Measurements from ENCODE around the gene LRP1. TPM values are rescaled to one million over a fixed set of nuclear protein-coding genes. Genes with fewer than 3 reads are reported as not detected.

The LRP1 gene
- total RNA-seq, 1 donor from 2014 or later = 477 TPM

DNA sequence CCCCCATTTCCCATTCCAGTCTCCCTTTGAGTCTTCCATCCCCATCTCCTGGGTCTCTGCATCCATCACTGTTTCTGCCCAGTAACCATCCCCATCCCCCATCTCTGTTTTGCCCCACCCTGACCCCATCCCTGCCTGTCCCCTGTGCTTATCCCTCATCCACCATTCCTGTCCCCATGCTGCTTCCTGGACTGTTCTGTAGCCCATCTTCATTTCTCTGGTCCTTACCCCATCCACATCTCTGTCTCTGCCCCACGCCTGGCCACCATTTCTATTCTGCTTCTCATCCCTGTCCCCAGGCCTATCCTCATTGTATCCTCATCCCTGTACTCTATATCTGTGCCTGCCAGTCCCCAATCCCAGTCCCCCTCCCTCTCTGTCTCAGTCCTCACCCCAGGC, 92.5 kb downstream of the LRP1 start:
- H3K27me3 ChIP-seq = peaks cover 7% of the 10 kb centered on the region
- intact Hi-C loops (cut with DNase I) = no loop called here
- TF ChIP-seq, protein P1, sequence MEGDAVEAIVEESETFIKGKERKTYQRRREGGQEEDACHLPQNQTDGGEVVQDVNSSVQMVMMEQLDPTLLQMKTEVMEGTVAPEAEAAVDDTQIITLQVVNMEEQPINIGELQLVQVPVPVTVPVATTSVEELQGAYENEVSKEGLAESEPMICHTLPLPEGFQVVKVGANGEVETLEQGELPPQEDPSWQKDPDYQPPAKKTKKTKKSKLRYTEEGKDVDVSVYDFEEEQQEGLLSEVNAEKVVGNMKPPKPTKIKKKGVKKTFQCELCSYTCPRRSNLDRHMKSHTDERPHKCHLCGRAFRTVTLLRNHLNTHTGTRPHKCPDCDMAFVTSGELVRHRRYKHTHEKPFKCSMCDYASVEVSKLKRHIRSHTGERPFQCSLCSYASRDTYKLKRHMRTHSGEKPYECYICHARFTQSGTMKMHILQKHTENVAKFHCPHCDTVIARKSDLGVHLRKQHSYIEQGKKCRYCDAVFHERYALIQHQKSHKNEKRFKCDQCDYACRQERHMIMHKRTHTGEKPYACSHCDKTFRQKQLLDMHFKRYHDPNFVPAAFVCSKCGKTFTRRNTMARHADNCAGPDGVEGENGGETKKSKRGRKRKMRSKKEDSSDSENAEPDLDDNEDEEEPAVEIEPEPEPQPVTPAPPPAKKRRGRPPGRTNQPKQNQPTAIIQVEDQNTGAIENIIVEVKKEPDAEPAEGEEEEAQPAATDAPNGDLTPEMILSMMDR (IDR thresholded peaks at IDR 0.05) = no peak
- no peak for TF ChIP-seq POLR2A (IDR thresholded peaks at IDR 0.05)
- no peaks in the 10 kb centered on the region for H3K36me3 ChIP-seq
- no peak for DNase-seq (ENCODE audit: extremely low spot score in 2 of 2)
- no peak overlapping the region for H3K27ac ChIP-seq
- no peaks in the 10 kb centered on the region for H3K9me3 ChIP-seq
- no peak overlapping the region for H3K4me3 ChIP-seq
- peaks cover 37% of the 10 kb centered on the region for H3K4me1 ChIP-seq

DNA sequence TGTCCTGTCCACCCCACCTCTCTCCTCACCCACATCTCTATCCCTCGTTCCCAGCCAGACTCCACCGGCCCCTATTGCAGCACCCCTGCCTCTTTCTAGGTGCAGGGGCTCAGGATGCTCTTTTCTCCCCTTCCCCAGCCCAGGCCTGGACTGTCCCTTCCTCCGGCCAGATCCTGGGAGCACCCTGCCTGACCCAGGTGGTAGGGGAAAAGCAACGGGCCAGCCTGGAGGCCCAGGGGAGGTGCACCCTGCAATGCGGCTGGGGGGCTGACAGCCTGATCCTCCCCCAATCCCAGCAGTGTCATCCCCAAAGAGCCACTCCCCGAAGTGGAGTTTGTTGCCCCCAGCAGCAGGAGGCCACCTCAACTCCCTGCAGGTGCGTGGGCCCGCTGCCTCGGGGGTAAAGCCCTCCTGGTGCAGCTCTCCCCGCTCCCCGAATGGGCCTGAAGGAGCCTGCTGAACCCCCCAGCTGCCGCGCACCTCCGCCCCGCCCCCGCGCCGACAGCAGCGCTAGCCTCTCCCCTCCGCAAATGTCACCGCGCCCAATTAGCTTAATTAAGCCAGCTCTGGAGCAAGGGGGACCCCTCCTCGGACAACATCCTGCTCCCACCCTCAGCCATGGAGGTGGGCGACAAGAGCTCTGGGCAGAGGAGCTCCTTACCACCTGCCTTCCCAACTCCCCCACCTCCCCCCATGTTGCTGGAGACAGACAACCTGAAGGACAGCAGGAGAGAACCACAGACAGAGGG, 93.1 kb downstream of the LRP1 start:
- H3K27ac ChIP-seq = no peak overlapping the region
- H3K4me3 ChIP-seq = no peak overlapping the region
- peaks cover 7% of the 10 kb centered on the region for H3K27me3 ChIP-seq
- no peak for DNase-seq (ENCODE audit: extremely low spot score in 2 of 2)
- H3K36me3 ChIP-seq = no peaks in the 10 kb centered on the region
- peaks cover 31% of the 10 kb centered on the region for H3K4me1 ChIP-seq
- no peaks in the 10 kb centered on the region for H3K9me3 ChIP-seq
- TF ChIP-seq, protein P1 (IDR thresholded peaks at IDR 0.05) = no peak
- TF ChIP-seq POLR2A (IDR thresholded peaks at IDR 0.05) (no peak), POLR2AphosphoS5 (IDR thresholded peaks at IDR 0.05; ENCODE audit: insufficient read depth in 1 of 2, low read depth in 1 of 2) (no peak)
- intact Hi-C loops (cut with DNase I) = no loop called here

DNA sequence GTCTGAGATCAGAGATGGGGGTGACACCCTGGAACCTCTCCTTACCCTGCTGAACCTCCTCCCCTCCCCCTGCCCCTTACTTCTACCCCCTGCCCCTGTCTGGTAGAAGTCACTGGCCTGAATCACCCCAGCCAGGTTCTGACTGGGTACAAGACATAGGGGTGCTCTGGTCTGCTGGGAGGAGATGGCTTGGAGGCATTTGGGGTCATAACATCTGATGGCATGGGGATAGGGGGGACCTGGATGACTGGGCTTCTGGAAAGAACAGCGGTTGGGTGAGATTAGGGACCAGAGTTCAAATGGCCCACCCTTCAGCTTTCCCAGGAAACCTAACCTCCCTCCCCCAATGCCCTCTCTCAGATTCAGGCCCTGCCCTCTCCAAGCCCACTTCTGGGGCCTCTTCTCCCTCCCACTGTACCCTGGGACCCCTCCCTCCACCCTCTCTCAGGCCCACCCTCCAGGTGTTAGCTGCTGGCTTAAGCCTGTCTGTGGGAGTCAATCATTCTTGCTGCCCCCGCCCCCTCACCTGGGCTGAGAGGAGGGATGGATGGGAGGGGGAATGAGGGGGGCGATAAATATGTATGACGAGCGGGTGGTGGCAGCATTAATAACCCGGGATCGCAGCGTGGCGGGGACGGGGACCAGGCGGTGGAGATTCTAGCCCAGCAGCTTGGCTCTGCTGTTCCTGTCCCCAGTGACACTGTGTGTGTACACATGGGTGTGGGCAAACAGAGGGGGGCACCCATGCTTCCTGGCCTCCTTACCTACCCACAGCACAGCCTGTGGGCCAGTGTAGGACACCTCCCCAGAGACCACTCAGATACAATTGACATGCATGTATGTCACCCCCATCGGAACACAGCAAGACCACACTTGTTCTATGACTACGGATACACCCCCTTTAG, 94.3 kb downstream of the LRP1 start:
- intact Hi-C loops (cut with DNase I) = no loop called here
- Histone ChIP-seq H3K4me1 (peaks cover 27% of the 10 kb centered on the region), H3K4me3 (no peak overlapping the region), H3K27ac (no peak overlapping the region), H3K27me3 (peaks cover 7% of the 10 kb centered on the region), H3K9me3 (no peaks in the 10 kb centered on the region), H3K36me3 (no peaks in the 10 kb centered on the region)
- TF ChIP-seq, protein P1 (IDR thresholded peaks at IDR 0.05) = no peak
- TF ChIP-seq POLR2AphosphoS5 (IDR thresholded peaks at IDR 0.05; ENCODE audit: insufficient read depth in 1 of 2, low read depth in 1 of 2) (no peak), POLR2A (IDR thresholded peaks at IDR 0.05) (no peak)
- no peak for DNase-seq (ENCODE audit: extremely low spot score in 2 of 2)

DNA sequence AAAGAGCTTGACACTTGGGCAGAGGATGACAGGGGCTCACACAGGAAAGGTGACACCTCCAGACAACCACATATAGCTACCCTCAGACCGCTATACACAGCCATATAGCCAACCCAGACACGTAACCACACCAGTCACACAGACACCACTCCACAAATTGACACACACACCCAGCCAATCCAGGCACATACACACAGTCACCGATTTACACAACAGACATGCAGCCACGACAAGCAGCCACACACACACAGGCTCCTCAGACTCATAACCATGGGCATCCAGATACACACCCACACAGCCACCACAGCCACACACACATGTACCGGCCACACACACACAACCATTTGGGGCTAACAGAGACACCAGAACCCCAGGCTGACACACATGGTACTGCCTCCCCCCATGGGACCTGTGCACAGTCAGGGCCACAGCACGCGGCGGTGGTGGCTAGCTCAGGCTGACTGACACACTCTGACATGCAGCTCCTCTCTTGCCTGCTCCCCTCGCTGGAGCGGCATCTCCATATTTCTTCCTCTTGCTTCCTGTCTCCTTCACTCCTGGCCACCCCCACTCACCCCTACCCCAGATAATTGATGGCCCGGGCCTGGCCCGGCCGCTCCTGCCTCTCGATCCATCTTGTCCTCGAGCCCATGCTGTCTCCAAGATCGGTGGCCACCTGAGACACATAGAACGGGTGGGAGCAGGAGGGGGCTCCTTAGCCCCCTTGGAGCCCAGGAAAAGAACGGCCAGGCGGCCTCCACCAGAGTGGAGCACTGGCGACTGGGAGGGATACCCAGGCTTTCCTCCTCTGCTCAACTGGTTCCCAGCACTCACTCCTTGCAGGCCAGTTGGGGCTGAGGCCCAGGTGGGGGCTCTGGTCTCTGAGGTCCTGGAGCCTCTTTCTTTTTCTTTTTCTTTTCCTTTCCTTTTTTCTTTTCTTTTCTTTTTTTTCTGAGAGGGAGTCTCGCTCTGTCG, 95.2 kb downstream of the LRP1 start:
- TF ChIP-seq POLR2A (IDR thresholded peaks at IDR 0.05) (no peak), POLR2AphosphoS5 (IDR thresholded peaks at IDR 0.05; ENCODE audit: insufficient read depth in 1 of 2, low read depth in 1 of 2) (no peak)
- TF ChIP-seq, protein P1 (IDR thresholded peaks at IDR 0.05) = no peak
- Histone ChIP-seq H3K27ac (no peak overlapping the region), H3K9me3 (no peaks in the 10 kb centered on the region), H3K36me3 (no peaks in the 10 kb centered on the region), H3K4me3 (no peak overlapping the region), H3K4me1 (peaks cover 21% of the 10 kb centered on the region), H3K27me3 (peaks cover 7% of the 10 kb centered on the region)
- no peak for DNase-seq (ENCODE audit: extremely low spot score in 2 of 2)
- intact Hi-C loops (cut with DNase I) = no loop called here

Measured in vagina (tissue), 2 donors.